HepG2 (cell line): ENCODE measurements around the gene LIME1. TPM values are rescaled to one million over a fixed set of nuclear protein-coding genes. Genes with fewer than 3 reads are reported as not detected.

Experiments used
- CBFB ChIP-seq: sonication (generic); formaldehyde crosslinking; IDR thresholded peaks from 2 replicates; pipeline ENCODE4 v1.4.0; 2020; ENCODE audit warnings: missing genetic modification reagents
- CCAR2 ChIP-seq: fragments of 200-400 bp; formaldehyde crosslinking; optimal IDR thresholded peaks from 2 replicates; pipeline ENCODE3; 2018; ENCODE audit warnings: low read depth, mild to moderate bottlenecking, low read length, moderate library complexity
- HOXA5 ChIP-seq: sonication (generic); formaldehyde crosslinking; IDR thresholded peaks from 2 replicates; pipeline ENCODE4 v1.4.0; 2020; ENCODE audit warnings: missing genetic modification reagents
- KDM2A ChIP-seq: sonication (generic); formaldehyde crosslinking; IDR thresholded peaks from 2 replicates; pipeline ENCODE4 v1.4.0; 2020; ENCODE audit warnings: low read depth, missing genetic modification reagents, borderline replicate concordance
- KLF9 ChIP-seq: IDR thresholded peaks from 2 replicates; pipeline ENCODE4 v1.6.1; 2016; ENCODE audit warnings: low read depth
- NCOA2 ChIP-seq: sonication (generic); formaldehyde crosslinking; IDR thresholded peaks from 2 replicates; pipeline ENCODE4 v1.8.0; 2022; ENCODE audit warnings: inconsistent platforms
- POLR2AphosphoS5 ChIP-seq: IDR thresholded peaks from 2 replicates; pipeline ENCODE4 v1.6.1; 2012; ENCODE audit warnings: low read depth, low read length
- PPARG ChIP-seq: conservative IDR thresholded peaks from 2 replicates; pipeline ENCODE4 v1.6.1; 2016; ENCODE audit warnings: missing biosample characterization, missing genetic modification reagents
- RXRB ChIP-seq: IDR thresholded peaks from 2 replicates; pipeline ENCODE4 v1.6.1; 2016; ENCODE audit warnings: borderline replicate concordance, missing genetic modification reagents, missing compliant biosample characterization
- SIX4 ChIP-seq: sonication (generic); formaldehyde crosslinking; IDR thresholded peaks from 2 replicates; pipeline ENCODE4 v1.4.0; 2020; ENCODE audit warnings: missing genetic modification reagents
- SOX13 ChIP-seq, 3 experiments: fragments of 450-650 bp in 1 of 3; sonication (generic) in 1 of 3; formaldehyde crosslinking in 1 of 3; IDR thresholded peaks in 2 of 3; conservative IDR thresholded peaks in 1 of 3; 2 replicates each; pipeline versions ENCODE4 v1.5.0 to v1.6.1; 2016 to 2020; ENCODE audit warnings: antibody characterized with exemption in 1 of 3, mild to moderate bottlenecking in 1 of 3, missing compliant biosample characterization in 1 of 3, missing genetic modification reagents in 1 of 3, moderate library complexity in 1 of 3
- SP5 ChIP-seq: IDR thresholded peaks from 2 replicates; pipeline ENCODE4 v1.6.1; 2016; ENCODE audit warnings: low read depth, borderline replicate concordance
- ZNF124 ChIP-seq: sonication (generic); formaldehyde crosslinking; IDR thresholded peaks from 2 replicates; pipeline ENCODE4 v1.4.0; 2020; ENCODE audit warnings: missing genetic modification reagents
- ZNF577 ChIP-seq: sonication (generic); formaldehyde crosslinking; IDR thresholded peaks from 2 replicates; pipeline ENCODE4 v1.4.0; 2020; ENCODE audit warnings: mild to moderate bottlenecking, low read depth, missing genetic modification reagents, borderline replicate concordance
- ZNF652 ChIP-seq: IDR thresholded peaks from 2 replicates; pipeline ENCODE4 v1.6.1; 2016; ENCODE audit warnings: low read depth, borderline replicate concordance
- ZNF674 ChIP-seq: sonication (generic); formaldehyde crosslinking; IDR thresholded peaks from 2 replicates; pipeline ENCODE4 v1.5.0; 2020; ENCODE audit warnings: low read depth, mild to moderate bottlenecking, missing genetic modification reagents
- ZNF749 ChIP-seq: sonication (generic); formaldehyde crosslinking; IDR thresholded peaks from 2 replicates; pipeline ENCODE4 v1.8.0; 2022; ENCODE audit warnings: mild to moderate bottlenecking, missing genetic modification reagents, moderate library complexity, borderline replicate concordance
- polyA plus RNA-seq, 8 experiments: library from polyadenylated mRNA; depleted of rRNA in 3 of 8; stranded (reverse) in 7 of 8; unstranded in 1 of 8; fragments of >200 nt; fragmentation: Illumina TruSeq in 4 of 8; extraction: Trizol in 4 of 8; gene quantifications; 2 replicates each; pipeline versions ENCODE4 v1.2.1 to v1.2.3, GENCODE V29; 2011 to 2016; ENCODE audit warnings: low read depth in 4 of 8, missing spikeins in 1 of 8, mixed read lengths in 1 of 8; ENCODE audit not compliant: insufficient read depth in 1 of 8
- total RNA-seq, 5 experiments: library from RNA; depleted of rRNA; stranded (reverse); fragments of >200 nt; fragmentation: Illumina TruSeq; extraction: Trizol; gene quantifications; 2 replicates each; pipeline ENCODE4 v1.2.3, GENCODE V29; 2016; ENCODE audit warnings: low read depth in 1 of 5
- TF ChIP-seq, protein P1 (sequence below), 2 experiments: sonication (generic) in 1 of 2; formaldehyde crosslinking in 1 of 2; IDR thresholded peaks; 2 replicates each; pipeline versions ENCODE4 v1.4.0 to v1.6.1; 2016 to 2020; ENCODE audit warnings: borderline replicate concordance in 1 of 2, low read depth in 1 of 2, mild to moderate bottlenecking in 1 of 2, missing genetic modification reagents in 1 of 2
- TF ChIP-seq, protein P2 (sequence below): sonication (generic); formaldehyde crosslinking; IDR thresholded peaks from 2 replicates; pipeline ENCODE4 v1.4.0; 2020; ENCODE audit warnings: missing genetic modification reagents, borderline replicate concordance
- TF ChIP-seq, protein P3 (sequence below): sonication (generic); formaldehyde crosslinking; IDR thresholded peaks from 2 replicates; pipeline ENCODE4 v1.4.0; 2020; ENCODE audit warnings: mild to moderate bottlenecking, missing genetic modification reagents
- TF ChIP-seq, protein P4 (sequence below): IDR thresholded peaks from 2 replicates; pipeline ENCODE4 v1.6.1; 2016; ENCODE audit warnings: missing compliant biosample characterization, missing genetic modification reagents, borderline replicate concordance

Gene LIME1
- total and polyA plus RNA-seq, 2 of the 13 experiments (the other 11 are each of a cell fraction or from before 2014, with no cell fraction given), result 13.0 to 61.5 TPM

DNA sequence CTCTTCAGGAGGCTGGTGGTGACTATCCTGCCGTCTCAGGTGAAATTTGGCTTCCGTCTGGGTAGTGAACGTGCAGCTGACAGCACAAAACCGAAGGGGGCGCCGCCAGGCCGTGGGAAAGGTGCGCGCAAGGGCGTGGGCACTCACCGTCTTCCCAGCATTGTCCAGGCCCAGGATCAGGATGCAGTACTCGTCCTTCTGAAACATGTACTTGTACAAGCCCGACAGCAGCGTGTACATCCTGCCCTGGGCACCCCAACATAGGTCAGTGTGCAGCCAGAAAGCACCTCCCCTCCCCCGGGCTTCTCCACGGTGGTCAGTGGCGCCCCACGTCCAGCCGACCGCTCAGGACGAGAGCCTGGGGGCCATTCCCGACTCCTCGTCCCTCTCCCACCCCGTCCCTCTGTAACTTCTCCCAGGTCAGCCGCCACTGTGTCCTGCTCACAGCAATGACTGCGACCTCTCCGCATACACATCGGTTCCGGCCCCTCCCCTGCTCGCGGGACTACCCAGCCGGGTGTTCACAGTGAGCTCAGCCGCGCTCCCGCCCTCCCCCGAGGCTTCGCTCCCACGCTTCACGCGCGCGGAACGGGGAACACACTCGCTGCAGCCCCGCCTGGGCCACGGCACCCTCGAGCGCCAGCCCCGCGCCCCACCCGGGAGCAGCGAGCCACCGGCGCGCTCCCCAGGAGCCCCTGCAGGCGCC is 29.5 kb upstream of the LIME1 start (continued):
- TF ChIP-seq, protein P1, sequence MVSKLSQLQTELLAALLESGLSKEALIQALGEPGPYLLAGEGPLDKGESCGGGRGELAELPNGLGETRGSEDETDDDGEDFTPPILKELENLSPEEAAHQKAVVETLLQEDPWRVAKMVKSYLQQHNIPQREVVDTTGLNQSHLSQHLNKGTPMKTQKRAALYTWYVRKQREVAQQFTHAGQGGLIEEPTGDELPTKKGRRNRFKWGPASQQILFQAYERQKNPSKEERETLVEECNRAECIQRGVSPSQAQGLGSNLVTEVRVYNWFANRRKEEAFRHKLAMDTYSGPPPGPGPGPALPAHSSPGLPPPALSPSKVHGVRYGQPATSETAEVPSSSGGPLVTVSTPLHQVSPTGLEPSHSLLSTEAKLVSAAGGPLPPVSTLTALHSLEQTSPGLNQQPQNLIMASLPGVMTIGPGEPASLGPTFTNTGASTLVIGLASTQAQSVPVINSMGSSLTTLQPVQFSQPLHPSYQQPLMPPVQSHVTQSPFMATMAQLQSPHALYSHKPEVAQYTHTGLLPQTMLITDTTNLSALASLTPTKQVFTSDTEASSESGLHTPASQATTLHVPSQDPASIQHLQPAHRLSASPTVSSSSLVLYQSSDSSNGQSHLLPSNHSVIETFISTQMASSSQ (IDR thresholded peaks at IDR 0.05; ENCODE audit: low read depth), result no peak
- TF ChIP-seq, protein P1 (CRISPR knock-in tag; IDR thresholded peaks at IDR 0.05; ENCODE audit: borderline replicate concordance), result peak; percentile 26; the same call in 1 of the 2 replicates
- TF ChIP-seq ZNF674 (CRISPR knock-in tag) (0 out of 2 replicates have a peak, but pooled peaks have one; percentile 5), RXRB (CRISPR knock-in tag) (peak; percentile 79), SOX13 (IDR thresholded peaks at IDR 0.05) (no peak), SOX13 (CRISPR knock-in tag; conservative IDR thresholded peaks at IDR 0.05 in 1 of 2, IDR thresholded peaks at IDR 0.05 in 1 of 2) (peak in 1 of 2 experiments; percentile 37; a peak in 1 of 4 replicates), ZNF652 (CRISPR knock-in tag) (no peak), KDM2A (CRISPR knock-in tag) (peak; percentile 93), PPARG (peak; percentile 37; the same call in 1 of the 2 replicates), ZNF124 (no peak), NCOA2 (peak; percentile 39; the same call in 1 of the 2 replicates), HOXA5 (CRISPR knock-in tag) (0 out of 2 replicates have a peak, but pooled peaks have one; percentile 62), POLR2AphosphoS5 (peak; percentile 44), ZNF577 (peak; percentile 46; the same call in 1 of the 2 replicates), SP5 (CRISPR knock-in tag) (0 out of 2 replicates have a peak, but pooled peaks have one; percentile 30), KLF9 (peak; percentile 49; the same call in 1 of the 2 replicates), CBFB (CRISPR knock-in tag) (peak; percentile 44; the same call in 1 of the 2 replicates), ZNF749 (CRISPR knock-in tag) (0 out of 2 replicates have a peak, but pooled peaks have one; percentile 24), SIX4 (CRISPR knock-in tag) (0 out of 2 replicates have a peak, but pooled peaks have one; percentile 54), CCAR2 (no peak)
- TF ChIP-seq, protein P2, sequence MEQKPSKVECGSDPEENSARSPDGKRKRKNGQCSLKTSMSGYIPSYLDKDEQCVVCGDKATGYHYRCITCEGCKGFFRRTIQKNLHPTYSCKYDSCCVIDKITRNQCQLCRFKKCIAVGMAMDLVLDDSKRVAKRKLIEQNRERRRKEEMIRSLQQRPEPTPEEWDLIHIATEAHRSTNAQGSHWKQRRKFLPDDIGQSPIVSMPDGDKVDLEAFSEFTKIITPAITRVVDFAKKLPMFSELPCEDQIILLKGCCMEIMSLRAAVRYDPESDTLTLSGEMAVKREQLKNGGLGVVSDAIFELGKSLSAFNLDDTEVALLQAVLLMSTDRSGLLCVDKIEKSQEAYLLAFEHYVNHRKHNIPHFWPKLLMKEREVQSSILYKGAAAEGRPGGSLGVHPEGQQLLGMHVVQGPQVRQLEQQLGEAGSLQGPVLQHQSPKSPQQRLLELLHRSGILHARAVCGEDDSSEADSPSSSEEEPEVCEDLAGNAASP (CRISPR knock-in tag), result peak; percentile 69; the same call in 1 of the 2 replicates
- TF ChIP-seq, protein P3, sequence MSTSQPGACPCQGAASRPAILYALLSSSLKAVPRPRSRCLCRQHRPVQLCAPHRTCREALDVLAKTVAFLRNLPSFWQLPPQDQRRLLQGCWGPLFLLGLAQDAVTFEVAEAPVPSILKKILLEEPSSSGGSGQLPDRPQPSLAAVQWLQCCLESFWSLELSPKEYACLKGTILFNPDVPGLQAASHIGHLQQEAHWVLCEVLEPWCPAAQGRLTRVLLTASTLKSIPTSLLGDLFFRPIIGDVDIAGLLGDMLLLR (CRISPR knock-in tag), result no peak
- TF ChIP-seq, protein P4, sequence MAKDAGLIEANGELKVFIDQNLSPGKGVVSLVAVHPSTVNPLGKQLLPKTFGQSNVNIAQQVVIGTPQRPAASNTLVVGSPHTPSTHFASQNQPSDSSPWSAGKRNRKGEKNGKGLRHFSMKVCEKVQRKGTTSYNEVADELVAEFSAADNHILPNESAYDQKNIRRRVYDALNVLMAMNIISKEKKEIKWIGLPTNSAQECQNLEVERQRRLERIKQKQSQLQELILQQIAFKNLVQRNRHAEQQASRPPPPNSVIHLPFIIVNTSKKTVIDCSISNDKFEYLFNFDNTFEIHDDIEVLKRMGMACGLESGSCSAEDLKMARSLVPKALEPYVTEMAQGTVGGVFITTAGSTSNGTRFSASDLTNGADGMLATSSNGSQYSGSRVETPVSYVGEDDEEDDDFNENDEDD (CRISPR knock-in tag), result no peak
